Epidermal melanocyte (primary cell): Measurements from ENCODE around the gene CCDC47.
A peak's percentile ranks its signal among the peaks of the same experiment; 100 is the strongest.

ENCODE experiments used
- DNase-seq: peaks from one replicate; pipeline ENCODE4 v3.0.0; 2011; ENCODE audit warnings: low spot score; ENCODE audit not compliant: insufficient read length

Gene CCDC47

DNA sequence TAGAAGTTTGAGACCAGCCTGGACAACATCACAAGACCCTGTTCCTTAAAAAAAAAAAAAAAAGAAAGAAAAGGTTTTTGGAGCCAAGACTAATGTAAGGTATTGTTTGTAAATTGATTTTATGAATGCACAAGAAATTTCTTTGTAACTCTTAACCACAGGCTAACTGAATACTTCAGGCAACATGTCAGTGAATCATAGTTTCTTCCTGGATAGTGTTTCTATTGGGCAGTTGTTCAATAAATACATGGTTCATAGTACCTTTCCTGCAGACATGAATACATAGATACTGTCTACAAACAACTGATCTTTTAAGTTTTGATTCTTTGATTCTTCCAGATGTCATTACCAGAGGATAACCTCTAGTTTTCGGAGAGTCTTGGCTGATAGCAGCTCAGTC, 12.2 kb upstream of the CCDC47 start:
- no peak for DNase-seq

DNA sequence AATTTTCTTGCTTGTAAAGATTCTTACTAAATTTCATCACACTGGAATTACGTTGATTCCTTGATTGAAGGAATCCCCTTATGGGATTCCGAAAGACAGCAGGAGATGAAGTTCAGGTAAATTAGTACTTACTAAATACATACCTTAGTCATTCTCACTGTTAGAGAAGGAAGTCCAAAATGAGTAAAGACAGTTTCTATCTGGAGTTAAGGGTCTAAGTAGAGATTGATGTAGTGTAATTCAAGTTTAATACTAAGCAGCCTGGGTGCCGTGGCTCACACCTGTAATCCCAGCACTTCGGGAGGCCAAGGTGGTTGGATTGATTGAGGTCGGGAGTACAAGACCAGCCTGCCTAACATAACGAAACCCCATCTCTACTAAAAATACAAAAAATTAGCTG, 10.1 kb upstream of the CCDC47 start:
- no peak for DNase-seq

GRCh38 chr17:63780928-63781327, 7.5 kb upstream of the CCDC47 start:
- no peak for DNase-seq

GRCh38 chr17:63780507-63780906, 7.1 kb upstream of the CCDC47 start:
- no peak for DNase-seq

GRCh38 chr17:63775420-63775819, 2.0 kb upstream of the CCDC47 start:
- no peak for DNase-seq

DNA sequence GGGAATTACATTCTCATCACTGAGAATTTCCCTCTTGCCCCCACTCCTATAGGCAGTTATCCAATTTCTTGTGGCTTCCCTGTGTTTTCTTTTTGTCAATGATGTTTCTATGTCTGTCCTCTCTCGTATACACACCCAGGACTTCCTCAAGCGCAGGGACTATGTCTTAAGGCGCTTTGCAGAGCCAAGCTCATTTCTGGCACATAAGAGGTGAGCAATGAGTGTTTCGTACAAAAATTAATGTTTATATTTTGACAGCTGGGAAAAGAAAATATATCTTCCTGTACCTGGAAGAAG, 1.5 kb upstream of the CCDC47 start:
- no peak for DNase-seq

- no peak for DNase-seq
These were observed 958 bp upstream of the CCDC47 start, which contains the start of gene DDX42 for GRCh38 chr17:63774141-63774968. Gene DDX42 (plus strand): TSS chr17:63774170. CDS start chr17:63787050, 12,880 bp downstream.

- no peak for DNase-seq
These were observed 561 bp downstream of the CCDC47 start for GRCh38 chr17:63772801-63773271.

- no peak for DNase-seq
These were observed 5.0 kb downstream of the CCDC47 start for GRCh38 chr17:63768433-63768832.

DNA sequence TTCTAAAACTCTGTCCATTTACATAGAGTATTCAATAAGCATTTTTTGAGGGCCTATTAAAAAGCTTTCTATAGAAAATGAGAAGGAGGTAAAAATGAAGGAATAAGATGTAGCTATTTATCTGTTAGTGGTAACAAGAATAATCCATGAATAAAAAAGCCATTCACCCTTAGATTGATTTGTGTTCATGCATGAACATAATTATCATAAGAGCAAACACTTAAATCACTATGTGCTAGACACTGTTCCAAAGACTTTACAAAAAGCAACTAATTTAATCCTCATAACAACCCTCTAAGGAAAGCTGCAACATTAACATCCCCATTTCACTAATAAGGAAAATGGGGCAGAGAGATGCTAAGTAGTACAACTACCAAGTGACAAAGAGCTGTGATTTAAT, 6.6 kb downstream of the CCDC47 start:
- DNase-seq = no peak

- no peak for DNase-seq
These were observed 8.7 kb downstream of the CCDC47 start for GRCh38 chr17:63764716-63765115.

- DNase-seq = no peak
These were observed 11.0 kb downstream of the CCDC47 start for GRCh38 chr17:63762161-63763078.

DNA sequence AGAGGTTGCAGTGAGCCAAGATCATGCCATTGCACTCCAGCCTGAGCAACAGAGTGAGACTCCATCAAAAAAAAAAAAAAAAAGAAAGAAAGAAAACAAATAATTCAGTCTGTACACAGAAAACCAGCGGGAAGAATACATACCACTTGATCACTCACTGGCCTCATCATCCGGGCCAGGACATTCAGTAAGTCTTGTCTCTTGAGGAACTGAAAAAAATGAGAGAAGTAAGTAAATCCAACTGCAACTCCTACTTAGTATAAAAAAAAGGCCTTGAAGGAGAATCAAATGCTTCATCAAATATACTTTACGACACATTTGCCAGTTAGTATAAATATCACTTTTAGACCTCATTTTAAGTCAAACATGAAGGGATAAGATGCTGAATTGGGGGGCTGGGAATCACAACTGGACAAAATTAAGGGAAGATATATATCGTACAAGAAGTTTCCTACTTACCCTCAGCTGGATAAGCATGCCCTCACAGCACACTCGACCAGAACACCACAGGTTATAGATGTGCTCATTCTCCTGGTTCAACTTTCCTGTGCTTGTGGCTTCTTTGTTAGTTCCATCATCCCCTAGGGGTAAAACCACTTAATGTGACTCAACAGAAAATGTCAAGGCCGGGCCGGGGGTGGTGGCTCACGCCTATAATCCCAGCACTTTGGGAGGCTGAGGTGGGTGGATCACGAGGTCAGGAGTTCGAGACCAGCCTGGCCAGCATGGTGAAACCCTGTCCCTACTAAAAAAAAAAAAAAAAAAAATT, 12.4 kb downstream of the CCDC47 start:
- DNase-seq = no peak

- no peak for DNase-seq
These were observed 15.0 kb downstream of the CCDC47 start for GRCh38 chr17:63758428-63758827.

- DNase-seq = no peak
These were observed 19.4 kb downstream of the CCDC47 start for GRCh38 chr17:63754046-63754445.

DNA sequence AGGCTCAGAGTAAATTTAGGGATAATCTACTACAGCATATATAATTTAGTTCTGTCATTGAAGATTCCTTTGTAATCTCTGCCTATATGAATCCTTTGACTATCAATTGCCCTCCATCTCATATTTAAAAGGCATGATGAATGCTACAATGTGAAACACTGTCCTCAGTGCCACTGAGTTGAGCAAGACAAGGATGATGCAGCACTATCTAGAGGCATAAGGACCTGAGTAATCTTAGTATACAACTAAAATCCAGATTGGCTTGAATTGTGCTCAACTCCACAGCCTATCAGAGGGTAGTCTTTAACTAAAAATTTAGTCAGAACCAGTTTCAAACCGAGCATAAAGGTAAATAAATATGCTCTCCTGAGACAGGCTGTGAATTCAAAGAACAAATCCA, 20.2 kb downstream of the CCDC47 start:
- DNase-seq = no peak

- DNase-seq = no peak
These were observed 20.7 kb downstream of the CCDC47 start for GRCh38 chr17:63752707-63753106.

DNA sequence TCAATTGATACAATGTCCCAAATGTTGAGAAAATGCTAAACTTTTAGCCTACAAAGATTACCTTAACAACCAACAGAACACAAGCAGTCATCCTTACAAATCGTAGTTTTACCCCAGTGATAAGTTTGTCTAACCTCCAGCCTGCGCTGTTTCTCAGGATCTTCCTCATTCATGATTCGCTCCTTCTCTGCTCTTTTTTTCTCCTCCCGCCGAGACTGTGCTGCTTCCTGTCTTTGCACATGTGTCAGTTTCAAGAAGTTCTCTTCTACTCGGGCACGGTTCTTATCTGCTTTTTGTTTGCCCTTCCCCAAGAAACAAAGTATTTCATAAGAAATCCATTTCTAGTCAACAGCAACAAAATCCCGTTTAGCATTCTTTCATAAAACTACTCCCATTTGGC, 21.6 kb downstream of the CCDC47 start:
- DNase-seq = no peak

DNA sequence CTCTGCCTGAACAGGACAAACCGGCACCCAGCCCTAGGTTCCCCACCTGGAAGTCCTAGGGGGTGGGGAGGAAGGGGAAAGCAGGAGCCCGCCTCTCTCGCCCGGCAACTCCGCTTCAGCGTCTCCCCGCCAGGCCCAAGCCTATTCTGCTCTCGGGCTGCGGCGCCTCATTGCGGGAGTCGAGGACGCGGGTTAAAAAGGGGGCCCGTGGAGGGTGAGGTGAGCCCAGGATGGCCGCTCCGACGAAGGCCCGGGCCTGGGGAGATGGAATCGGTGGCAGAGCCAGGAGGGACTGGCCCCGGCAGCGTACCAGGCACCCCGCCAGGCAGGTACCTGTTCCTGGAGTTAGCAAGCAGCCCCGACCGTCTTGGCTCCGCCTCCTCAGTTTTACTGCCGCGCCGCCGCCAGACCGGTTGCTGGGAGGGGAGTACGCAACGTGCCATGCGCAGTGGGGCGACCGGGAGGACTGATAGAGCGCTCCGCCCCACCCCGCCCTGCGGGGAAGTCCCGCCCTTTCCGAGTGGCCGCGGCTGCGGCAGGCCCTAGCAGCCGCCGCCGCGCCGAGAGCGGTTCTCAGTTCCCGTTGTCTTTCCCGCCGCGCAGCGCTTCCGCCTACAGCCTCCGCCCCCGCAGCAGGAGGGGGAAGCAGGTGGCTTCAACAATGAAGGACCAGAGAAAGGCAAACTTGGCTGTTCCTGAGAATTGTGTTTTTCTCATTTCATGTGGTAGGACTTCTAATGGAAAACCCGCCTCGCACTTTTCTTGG, 31.8 kb downstream of the CCDC47 start, which contains the start of gene STRADA:
TSS of gene STRADA (minus strand) at position 392 of the 766 bp plus-strand sequence. CDS start 13,430 bp downstream, outside the sequence.
- DNase-seq = peak; percentile 86

- DNase-seq = no peak
These were observed 32.3 kb downstream of the CCDC47 start for GRCh38 chr17:63741143-63741407.
